Osteoblast (primary cell): ENCODE measurements around the gene LRRC28. TPM values are rescaled to one million over a fixed set of nuclear protein-coding genes. Genes with fewer than 3 reads are reported as not detected.
"Not testable (repeated sequence)": the region's sequence is repeated elsewhere in the genome, so short reads cannot be mapped to it uniquely, and the experiment has no call there.

Source experiments
- DNase-seq: peaks from one replicate; pipeline ENCODE4 v3.0.0; 2011; ENCODE audit warnings: low spot score, mixed read lengths; ENCODE audit not compliant: insufficient read length; ENCODE audit errors: missing footprints
- H2AFZ ChIP-seq: 2 replicates; pipeline ENCODE4 v1.6.0; 2011; ENCODE audit warnings: mild to moderate bottlenecking, low read length
- H3K27ac ChIP-seq: 2 replicates; pipeline ENCODE4 v1.5.1; 2011; ENCODE audit warnings: mild to moderate bottlenecking, low read depth, low read length, moderate library complexity
- H3K27me3 ChIP-seq: 2 replicates; pipeline ENCODE4 v1.6.0; 2012; ENCODE audit warnings: mild to moderate bottlenecking, control low read depth, inconsistent platforms, low read length, moderate library complexity; ENCODE audit not compliant: insufficient read depth
- H3K36me3 ChIP-seq: 2 replicates; pipeline ENCODE4 v1.5.1; 2011; ENCODE audit warnings: mild to moderate bottlenecking, low read length, control low read depth, moderate library complexity; ENCODE audit not compliant: insufficient read depth
- H3K4me1 ChIP-seq: 2 replicates; pipeline ENCODE4 v1.5.1; 2011; ENCODE audit warnings: mild to moderate bottlenecking, low read length, control low read depth, moderate library complexity; ENCODE audit not compliant: insufficient read depth
- H3K4me2 ChIP-seq: 2 replicates; pipeline ENCODE4 v1.6.0; 2011; ENCODE audit warnings: mild to moderate bottlenecking, low read length; ENCODE audit not compliant: insufficient read depth
- H3K4me3 ChIP-seq: fragments of 200-600 bp; sonication (generic); 3 replicates; pipeline ENCODE4 v1.5.1; 2012; ENCODE audit warnings: mild to moderate bottlenecking, low read length, inconsistent platforms; ENCODE audit not compliant: insufficient read depth
- H3K79me2 ChIP-seq: 2 replicates; pipeline ENCODE4 v1.6.0; 2012; ENCODE audit warnings: mild to moderate bottlenecking, low read length, control low read depth, inconsistent platforms; ENCODE audit not compliant: insufficient read depth
- H3K9me3 ChIP-seq: 2 replicates; pipeline ENCODE4 v1.5.1; 2011; ENCODE audit warnings: low read depth, low read length, control low read depth
- H4K20me1 ChIP-seq: 2 replicates; pipeline ENCODE4 v1.6.0; 2012; ENCODE audit warnings: mild to moderate bottlenecking, low read length, control low read depth; ENCODE audit not compliant: insufficient read depth
- CTCF ChIP-seq: IDR thresholded peaks from 2 replicates; pipeline ENCODE4 v1.5.1; 2011; ENCODE audit warnings: mild to moderate bottlenecking, low read depth, low read length, moderate library complexity; ENCODE audit errors: extremely low read depth
- total RNA-seq: library from RNA; depleted of rRNA; stranded (reverse); fragments of >200 nt; gene quantifications from 2 replicates; pipeline ENCODE4 v1.2.3, GENCODE V29; 2012

Gene LRRC28
- total RNA-seq, 1 donor = 32.6 TPM

- H3K27me3 ChIP-seq = no peaks in the 10 kb centered on the region
- H4K20me1 ChIP-seq = no peaks in the 10 kb centered on the region
- H3K4me2 ChIP-seq = no peak overlapping the region
- DNase-seq = no peak
- no peaks in the 10 kb centered on the region for H3K36me3 ChIP-seq
- no peaks in the 10 kb centered on the region for H3K9me3 ChIP-seq
- H3K4me3 ChIP-seq = no peak overlapping the region
- H3K27ac ChIP-seq = no peak overlapping the region
- no peak for TF ChIP-seq CTCF
- H3K79me2 ChIP-seq = no peaks in the 10 kb centered on the region
- H3K4me1 ChIP-seq = no peaks in the 10 kb centered on the region
- no peak overlapping the region for H2AFZ ChIP-seq
Measured at GRCh38 chr15:99396375-99396774, 145.1 kb downstream of the LRRC28 start.

GRCh38 chr15:99399061-99399460 is 147.8 kb downstream of the LRRC28 start:
- no peak overlapping the region for H3K4me3 ChIP-seq
- H3K9me3 ChIP-seq = no peaks in the 10 kb centered on the region
- no peaks in the 10 kb centered on the region for H3K79me2 ChIP-seq
- no peak for TF ChIP-seq CTCF
- no peaks in the 10 kb centered on the region for H3K27me3 ChIP-seq
- H3K4me2 ChIP-seq = no peak overlapping the region
- no peak for DNase-seq
- no peak overlapping the region for H2AFZ ChIP-seq
- no peak overlapping the region for H3K27ac ChIP-seq
- H4K20me1 ChIP-seq = no peaks in the 10 kb centered on the region
- no peaks in the 10 kb centered on the region for H3K36me3 ChIP-seq
- no peaks in the 10 kb centered on the region for H3K4me1 ChIP-seq

- Histone ChIP-seq H3K9me3 (no peaks in the 10 kb centered on the region), H3K27ac (no peak overlapping the region), H3K4me3 (no peak overlapping the region), H3K79me2 (no peaks in the 10 kb centered on the region), H2AFZ (peak overlapping the region; percentile 29), H3K4me1 (no peaks in the 10 kb centered on the region), H3K4me2 (no peak overlapping the region), H3K36me3 (no peaks in the 10 kb centered on the region), H3K27me3 (no peaks in the 10 kb centered on the region), H4K20me1 (no peaks in the 10 kb centered on the region)
- no peak for TF ChIP-seq CTCF
- no peak for DNase-seq
Measured at GRCh38 chr15:99399618-99400017, 148.3 kb downstream of the LRRC28 start.

- H3K27ac ChIP-seq = not testable (repeated sequence)
Measured at GRCh38 chr15:99401216-99401615, 149.9 kb downstream of the LRRC28 start.

More at GRCh38 chr15:99401216-99401615, 149.9 kb downstream of the LRRC28 start:
- not testable (repeated sequence) for H3K27me3 ChIP-seq, H3K4me1 ChIP-seq, H3K4me3 ChIP-seq, H3K4me2 ChIP-seq, H2AFZ ChIP-seq, H4K20me1 ChIP-seq, H3K36me3 ChIP-seq, H3K79me2 ChIP-seq, DNase-seq, H3K9me3 ChIP-seq
